Measurements from ENCODE around the gene FKBP4.

Gene FKBP4

GRCh38 chr12:2829275-2829674 lies 34.5 kb downstream of the FKBP4 start:
- no peak for DNase-seq
- Histone ChIP-seq H3K36me3 (ENCODE audit: control insufficient read depth, insufficient read depth, low read length) (peaks cover 49% of the 10 kb centered on the region), H3K27ac (ENCODE audit: insufficient read depth, low read length, poor library complexity, severe bottlenecking) (no peak overlapping the region)

GRCh38 chr12:2832550-2833127 lies 37.9 kb downstream of the FKBP4 start:
- no peaks in the 10 kb centered on the region for H3K9me3 ChIP-seq (ENCODE audit: control insufficient read depth, low read length)
- H3K4me3 ChIP-seq (ENCODE audit: insufficient read depth, low read depth, low read length, poor library complexity, severe bottlenecking), result no peak overlapping the region
- H3K27me3 ChIP-seq (replicated peaks; ENCODE audit: control insufficient read depth, insufficient read depth, low read length, poor library complexity, severe bottlenecking), result no peaks in the 10 kb centered on the region
- peaks cover 17% of the 10 kb centered on the region for H3K36me3 ChIP-seq (ENCODE audit: control insufficient read depth, insufficient read depth, low read length)
- H3K27ac ChIP-seq (ENCODE audit: insufficient read depth, low read length, poor library complexity, severe bottlenecking), result no peak overlapping the region
- DNase-seq, result no peak
- H3K4me1 ChIP-seq (ENCODE audit: control insufficient read depth, insufficient read depth, low read length, poor library complexity, severe bottlenecking), result no peaks in the 10 kb centered on the region

More at GRCh38 chr12:2829275-2829674, 34.5 kb downstream of the FKBP4 start:
- H3K27me3 ChIP-seq (replicated peaks; ENCODE audit: control insufficient read depth, insufficient read depth, low read length, poor library complexity, severe bottlenecking), result no peaks in the 10 kb centered on the region
- H3K4me3 ChIP-seq (ENCODE audit: insufficient read depth, low read depth, low read length, poor library complexity, severe bottlenecking), result no peak overlapping the region
- H3K9me3 ChIP-seq (ENCODE audit: control insufficient read depth, low read length), result no peaks in the 10 kb centered on the region
- no peaks in the 10 kb centered on the region for H3K4me1 ChIP-seq (ENCODE audit: control insufficient read depth, insufficient read depth, low read length, poor library complexity, severe bottlenecking)

GRCh38 chr12:2833327-2833726 lies 38.6 kb downstream of the FKBP4 start:
- Histone ChIP-seq H3K4me3 (ENCODE audit: insufficient read depth, low read depth, low read length, poor library complexity, severe bottlenecking) (no peak overlapping the region), H3K36me3 (ENCODE audit: control insufficient read depth, insufficient read depth, low read length) (peaks cover 17% of the 10 kb centered on the region)

GRCh38 chr12:2833810-2834209 lies 39.0 kb downstream of the FKBP4 start:
- Histone ChIP-seq H3K27ac (ENCODE audit: insufficient read depth, low read length, poor library complexity, severe bottlenecking) (no peak overlapping the region), H3K36me3 (ENCODE audit: control insufficient read depth, insufficient read depth, low read length) (peaks cover 22% of the 10 kb centered on the region), H3K9me3 (ENCODE audit: control insufficient read depth, low read length) (no peaks in the 10 kb centered on the region), H3K4me3 (ENCODE audit: insufficient read depth, low read depth, low read length, poor library complexity, severe bottlenecking) (no peak overlapping the region), H3K4me1 (ENCODE audit: control insufficient read depth, insufficient read depth, low read length, poor library complexity, severe bottlenecking) (no peaks in the 10 kb centered on the region), H3K27me3 (replicated peaks; ENCODE audit: control insufficient read depth, insufficient read depth, low read length, poor library complexity, severe bottlenecking) (no peaks in the 10 kb centered on the region)
- DNase-seq, result no peak

More at GRCh38 chr12:2833327-2833726, 38.6 kb downstream of the FKBP4 start:
- Histone ChIP-seq H3K9me3 (ENCODE audit: control insufficient read depth, low read length) (no peaks in the 10 kb centered on the region), H3K4me1 (ENCODE audit: control insufficient read depth, insufficient read depth, low read length, poor library complexity, severe bottlenecking) (no peaks in the 10 kb centered on the region), H3K27ac (ENCODE audit: insufficient read depth, low read length, poor library complexity, severe bottlenecking) (no peak overlapping the region), H3K27me3 (replicated peaks; ENCODE audit: control insufficient read depth, insufficient read depth, low read length, poor library complexity, severe bottlenecking) (no peaks in the 10 kb centered on the region)
- no peak for DNase-seq

- no peaks in the 10 kb centered on the region for H3K4me1 ChIP-seq (ENCODE audit: control insufficient read depth, insufficient read depth, low read length, poor library complexity, severe bottlenecking)
- H3K4me3 ChIP-seq (ENCODE audit: insufficient read depth, low read depth, low read length, poor library complexity, severe bottlenecking), result no peak within 1 kb of the TSS
- H3K9me3 ChIP-seq (ENCODE audit: control insufficient read depth, low read length), result no peaks in the 10 kb centered on the region
- H3K27ac ChIP-seq (ENCODE audit: insufficient read depth, low read length, poor library complexity, severe bottlenecking), result no peak within 1 kb of the TSS
- H3K27me3 ChIP-seq (replicated peaks; ENCODE audit: control insufficient read depth, insufficient read depth, low read length, poor library complexity, severe bottlenecking), result no peaks in the 10 kb centered on the region
- no peak for DNase-seq
- peaks cover 22% of the 10 kb centered on the region for H3K36me3 ChIP-seq (ENCODE audit: control insufficient read depth, insufficient read depth, low read length)
These were observed 40.1 kb downstream of the FKBP4 start, which contains the start of gene NRIP2 for GRCh38 chr12:2834581-2835491. NRIP2 (minus strand) TSS chr12:2835035; CDS start chr12:2834983, 52 bp downstream.

GRCh38 chr12:2835691-2836403 lies 41.1 kb downstream of the FKBP4 start:
- no peak for DNase-seq
- no peak overlapping the region for H3K27ac ChIP-seq (ENCODE audit: insufficient read depth, low read length, poor library complexity, severe bottlenecking)
- H3K27me3 ChIP-seq (replicated peaks; ENCODE audit: control insufficient read depth, insufficient read depth, low read length, poor library complexity, severe bottlenecking), result no peaks in the 10 kb centered on the region
- no peaks in the 10 kb centered on the region for H3K9me3 ChIP-seq (ENCODE audit: control insufficient read depth, low read length)
- H3K4me3 ChIP-seq (ENCODE audit: insufficient read depth, low read depth, low read length, poor library complexity, severe bottlenecking), result no peak overlapping the region
- H3K36me3 ChIP-seq (ENCODE audit: control insufficient read depth, insufficient read depth, low read length), result peaks cover 15% of the 10 kb centered on the region
- no peaks in the 10 kb centered on the region for H3K4me1 ChIP-seq (ENCODE audit: control insufficient read depth, insufficient read depth, low read length, poor library complexity, severe bottlenecking)

GRCh38 chr12:2836574-2836973 lies 41.8 kb downstream of the FKBP4 start:
- H3K27me3 ChIP-seq (replicated peaks; ENCODE audit: control insufficient read depth, insufficient read depth, low read length, poor library complexity, severe bottlenecking), result no peaks in the 10 kb centered on the region
- no peak for DNase-seq

GRCh38 chr12:2841056-2841650 lies 46.4 kb downstream of the FKBP4 start:
- no peak for DNase-seq
- Histone ChIP-seq H3K36me3 (ENCODE audit: control insufficient read depth, insufficient read depth, low read length) (peaks cover 26% of the 10 kb centered on the region), H3K4me3 (ENCODE audit: insufficient read depth, low read depth, low read length, poor library complexity, severe bottlenecking) (no peak overlapping the region), H3K27ac (ENCODE audit: insufficient read depth, low read length, poor library complexity, severe bottlenecking) (no peak overlapping the region), H3K27me3 (replicated peaks; ENCODE audit: control insufficient read depth, insufficient read depth, low read length, poor library complexity, severe bottlenecking) (no peaks in the 10 kb centered on the region), H3K9me3 (ENCODE audit: control insufficient read depth, low read length) (no peaks in the 10 kb centered on the region), H3K4me1 (ENCODE audit: control insufficient read depth, insufficient read depth, low read length, poor library complexity, severe bottlenecking) (no peaks in the 10 kb centered on the region)

More at GRCh38 chr12:2836574-2836973, 41.8 kb downstream of the FKBP4 start:
- no peaks in the 10 kb centered on the region for H3K9me3 ChIP-seq (ENCODE audit: control insufficient read depth, low read length)
- H3K4me1 ChIP-seq (ENCODE audit: control insufficient read depth, insufficient read depth, low read length, poor library complexity, severe bottlenecking), result no peaks in the 10 kb centered on the region
- peaks cover 15% of the 10 kb centered on the region for H3K36me3 ChIP-seq (ENCODE audit: control insufficient read depth, insufficient read depth, low read length)
- no peak overlapping the region for H3K4me3 ChIP-seq (ENCODE audit: insufficient read depth, low read depth, low read length, poor library complexity, severe bottlenecking)
- no peak overlapping the region for H3K27ac ChIP-seq (ENCODE audit: insufficient read depth, low read length, poor library complexity, severe bottlenecking)

- DNase-seq, result no peak
- Histone ChIP-seq H3K27ac (ENCODE audit: insufficient read depth, low read length, poor library complexity, severe bottlenecking) (no peak overlapping the region), H3K4me3 (ENCODE audit: insufficient read depth, low read depth, low read length, poor library complexity, severe bottlenecking) (no peak overlapping the region), H3K4me1 (ENCODE audit: control insufficient read depth, insufficient read depth, low read length, poor library complexity, severe bottlenecking) (no peaks in the 10 kb centered on the region), H3K36me3 (ENCODE audit: control insufficient read depth, insufficient read depth, low read length) (peaks cover 27% of the 10 kb centered on the region), H3K27me3 (replicated peaks; ENCODE audit: control insufficient read depth, insufficient read depth, low read length, poor library complexity, severe bottlenecking) (no peaks in the 10 kb centered on the region), H3K9me3 (ENCODE audit: control insufficient read depth, low read length) (no peaks in the 10 kb centered on the region)
These were observed 48.2 kb downstream of the FKBP4 start for GRCh38 chr12:2842948-2843347.

All from effector memory CD4-positive, alpha-beta T cell (primary cell).